Inflammatory macrophage treated with lipopolysaccharide for 4 hours (primary cell): Measurements from ENCODE around the gene C19orf25.

Source experiments
- DNase-seq: peaks from one replicate; pipeline ENCODE4 v3.0.0-alpha.2; 2020

The C19orf25 gene

DNA sequence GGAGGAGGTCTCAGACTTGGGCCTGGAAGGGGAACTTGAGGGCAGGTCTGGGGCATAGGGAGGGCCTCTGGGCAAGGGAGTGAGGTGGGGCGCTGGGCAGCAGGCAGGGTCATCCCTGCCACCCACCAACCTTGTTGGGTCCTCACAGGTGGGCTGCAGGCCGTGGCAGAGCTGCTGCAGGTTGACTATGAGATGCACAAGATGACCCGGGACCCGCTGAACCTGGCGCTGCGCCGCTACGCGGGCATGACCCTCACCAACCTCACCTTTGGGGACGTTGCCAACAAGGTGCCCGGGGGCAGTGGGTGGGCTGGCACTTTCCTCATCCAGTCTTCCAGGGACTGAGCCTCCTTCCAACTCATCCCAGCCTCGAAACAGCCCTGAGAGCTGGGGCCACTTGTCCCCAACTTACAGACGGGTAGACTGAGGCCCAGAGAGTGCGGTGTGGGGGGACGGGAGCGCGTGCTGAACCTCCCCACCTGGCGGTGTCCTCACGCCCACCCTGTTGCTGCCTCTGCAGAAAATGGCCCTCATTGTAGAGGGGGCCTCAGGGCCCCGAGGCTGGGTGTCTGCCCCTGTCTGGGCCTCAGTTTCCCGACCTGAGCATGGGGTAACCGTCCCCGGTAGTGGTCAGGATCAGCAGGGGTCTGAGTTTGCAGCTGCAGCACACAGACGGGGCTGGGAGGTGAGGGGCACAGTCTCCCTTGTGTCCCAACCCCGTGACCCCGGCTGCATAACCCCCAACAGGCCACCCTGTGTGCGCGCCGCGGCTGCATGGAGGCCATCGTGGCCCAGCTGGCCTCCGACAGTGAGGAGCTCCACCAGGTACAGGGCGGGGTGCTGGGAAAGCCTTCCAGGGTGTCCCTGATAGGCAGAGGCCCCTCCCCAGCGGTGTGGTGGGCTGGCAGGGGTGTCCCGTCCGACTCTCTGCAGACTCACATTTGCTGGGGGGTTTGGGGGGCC lies 18.7 kb downstream of the C19orf25 start:
- DNase-seq: no peak

DNA sequence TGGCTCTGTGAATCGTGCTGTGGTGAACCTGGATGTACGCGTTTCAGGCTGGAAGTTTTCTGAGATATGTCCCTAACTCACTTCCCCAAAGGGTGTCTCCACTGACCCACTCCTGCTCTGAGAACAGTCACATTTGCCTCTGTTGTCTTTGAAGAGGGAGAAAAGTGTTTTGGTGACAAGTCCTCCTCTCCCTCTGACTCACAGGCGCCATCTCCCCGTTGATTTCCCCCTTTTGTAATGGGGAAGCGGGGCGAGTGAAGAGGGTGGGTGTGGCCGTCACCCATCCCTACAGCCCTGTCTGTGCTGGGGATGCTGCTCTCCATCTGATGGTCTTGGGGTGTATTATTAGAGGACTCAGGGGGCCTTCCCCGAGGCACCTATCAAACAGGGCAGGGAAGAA lies 19.5 kb downstream of the C19orf25 start:
- DNase-seq: peak; percentile 76

DNA sequence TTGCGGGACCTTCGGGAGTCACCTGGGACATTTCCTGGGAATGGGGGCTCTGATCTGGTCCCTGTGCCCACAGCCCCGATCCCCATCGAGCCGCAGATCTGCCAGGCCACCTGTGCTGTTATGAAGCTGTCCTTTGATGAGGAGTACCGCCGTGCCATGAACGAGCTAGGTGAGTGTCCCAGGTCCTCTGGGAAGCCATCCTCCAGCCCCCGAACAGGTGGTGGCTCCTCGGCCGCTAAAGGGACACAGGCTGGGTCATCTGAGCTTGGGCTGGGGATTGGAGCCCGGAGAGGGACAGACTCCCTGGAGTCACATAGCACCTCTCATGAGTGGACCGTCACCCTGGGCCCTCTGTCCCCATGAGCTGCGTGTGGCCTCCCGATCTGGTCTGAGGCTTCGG lies 21.1 kb downstream of the C19orf25 start:
- DNase-seq: no peak

DNA sequence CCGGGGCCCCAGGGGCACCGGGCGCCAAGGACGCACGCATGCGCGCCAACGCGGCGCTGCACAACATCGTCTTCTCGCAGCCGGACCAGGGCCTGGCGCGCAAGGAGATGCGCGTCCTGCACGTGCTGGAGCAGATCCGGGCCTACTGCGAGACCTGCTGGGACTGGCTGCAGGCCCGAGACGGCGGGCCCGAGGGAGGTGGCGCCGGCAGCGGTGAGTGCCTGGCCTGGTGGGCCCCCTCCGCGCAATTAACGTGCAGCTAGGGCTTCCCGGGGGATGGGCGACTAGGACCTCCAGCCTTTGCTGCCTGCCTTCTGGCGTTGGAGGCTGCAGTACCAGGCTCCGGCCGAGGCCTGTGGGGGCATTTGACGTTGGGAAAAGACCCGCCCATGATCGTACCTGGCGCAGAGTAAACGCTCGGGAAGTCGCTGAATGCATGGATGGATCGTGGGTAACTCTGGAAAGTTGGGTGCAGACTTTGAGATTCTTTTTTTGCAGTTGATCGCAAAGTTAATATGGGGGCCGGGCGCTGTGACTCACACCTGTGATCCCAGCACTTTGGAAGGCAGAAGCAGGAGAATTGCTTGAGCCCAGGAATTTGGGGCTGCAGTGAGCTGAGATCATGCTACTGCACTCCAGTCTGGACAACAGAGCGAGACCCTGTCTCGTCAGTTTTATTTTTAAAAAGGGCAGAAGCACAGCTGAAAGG lies 21.8 kb downstream of the C19orf25 start:
- DNase-seq: no peak

DNA sequence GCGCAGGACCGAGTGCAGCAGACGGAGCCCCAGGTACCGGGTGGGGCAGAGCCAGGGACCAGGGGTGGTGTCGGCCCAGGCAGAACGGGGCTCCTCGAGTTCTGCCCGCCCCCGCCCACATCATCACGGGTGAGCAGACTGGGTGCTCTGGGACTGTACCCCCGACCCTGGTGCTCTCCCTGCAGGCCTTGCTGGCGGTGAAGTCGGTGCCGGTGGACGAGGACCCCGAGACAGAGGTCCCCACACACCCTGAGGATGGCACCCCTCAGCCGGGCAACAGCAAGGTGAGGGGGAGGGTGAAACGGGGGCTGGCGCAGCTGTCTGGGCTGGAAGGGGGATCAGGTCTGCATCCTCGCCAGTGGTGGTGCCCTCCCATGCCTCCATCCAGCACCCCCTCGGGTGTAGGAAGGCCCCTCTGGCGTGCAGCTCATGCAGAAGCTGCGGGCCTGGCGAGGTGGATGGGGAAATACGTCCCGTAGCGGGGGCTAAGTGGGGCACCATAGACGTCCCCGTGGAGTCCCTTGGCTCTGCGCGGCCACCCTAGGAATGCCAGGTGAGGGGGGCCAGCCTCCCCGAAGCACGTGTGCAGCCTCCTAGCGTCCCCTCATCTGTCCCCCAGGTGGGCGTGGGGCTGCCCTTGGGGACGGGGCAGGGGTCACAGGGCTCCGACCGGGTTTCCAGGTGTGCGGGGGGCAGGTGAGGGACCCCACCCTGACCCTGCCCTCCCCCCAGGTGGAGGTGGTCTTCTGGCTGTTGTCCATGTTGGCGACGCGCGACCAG lies 22.7 kb downstream of the C19orf25 start:
- no peak for DNase-seq

DNA sequence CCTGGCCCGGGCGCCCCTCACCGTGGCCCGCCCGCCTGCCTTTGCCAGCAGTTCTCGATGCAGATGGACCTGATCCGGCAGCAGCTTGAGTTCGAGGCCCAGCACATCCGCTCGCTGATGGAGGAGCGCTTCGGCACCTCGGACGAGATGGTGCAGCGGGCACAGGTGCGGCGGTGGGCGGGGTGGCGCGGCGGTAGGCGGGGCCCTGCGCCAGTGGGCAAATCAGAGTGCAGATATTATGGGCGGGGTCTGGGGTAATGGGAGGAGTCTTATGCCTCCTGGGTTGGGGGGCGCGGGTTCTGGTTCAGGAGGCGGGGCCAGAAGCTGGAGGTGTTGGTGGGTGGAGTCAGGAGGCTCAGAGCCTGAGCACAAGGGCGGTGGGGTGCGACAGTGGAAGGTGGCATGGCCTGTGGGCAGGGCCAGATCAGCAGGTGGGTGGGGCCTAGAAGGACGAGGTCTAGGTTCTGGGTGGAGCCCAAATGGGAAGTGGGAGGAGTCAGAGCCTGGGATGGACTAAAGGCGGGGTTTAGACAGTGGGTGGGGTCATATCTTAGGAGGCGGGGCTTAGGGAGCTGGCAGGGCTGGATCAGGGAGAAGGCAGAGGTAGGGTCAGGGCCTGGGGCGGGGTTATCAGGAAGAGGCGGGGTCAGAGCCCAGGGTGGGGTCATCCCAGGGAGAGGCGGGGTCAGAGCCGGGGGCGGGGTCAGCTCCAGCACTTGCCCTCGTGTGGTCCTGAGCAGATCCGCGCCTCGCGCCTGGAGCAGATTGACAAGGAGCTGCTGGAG lies 23.5 kb downstream of the C19orf25 start:
- DNase-seq: peak; percentile 72

DNA sequence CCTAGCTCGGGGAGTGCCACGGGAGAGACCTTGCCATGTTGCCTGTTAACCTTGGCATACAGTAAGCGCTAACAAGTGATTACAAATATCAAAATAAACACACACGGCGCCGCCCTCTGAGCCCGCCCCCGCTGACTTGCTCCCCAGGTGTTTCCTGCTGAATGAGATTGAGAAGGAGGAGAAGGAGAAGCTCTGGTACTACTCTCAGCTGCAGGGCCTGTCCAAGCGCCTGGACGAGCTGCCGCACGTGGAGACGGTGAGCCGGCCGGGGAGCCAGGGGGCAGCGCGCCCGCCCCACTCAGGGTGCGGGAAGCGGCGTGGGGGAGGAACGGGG lies 24.0 kb downstream of the C19orf25 start:
- DNase-seq: no peak

DNA sequence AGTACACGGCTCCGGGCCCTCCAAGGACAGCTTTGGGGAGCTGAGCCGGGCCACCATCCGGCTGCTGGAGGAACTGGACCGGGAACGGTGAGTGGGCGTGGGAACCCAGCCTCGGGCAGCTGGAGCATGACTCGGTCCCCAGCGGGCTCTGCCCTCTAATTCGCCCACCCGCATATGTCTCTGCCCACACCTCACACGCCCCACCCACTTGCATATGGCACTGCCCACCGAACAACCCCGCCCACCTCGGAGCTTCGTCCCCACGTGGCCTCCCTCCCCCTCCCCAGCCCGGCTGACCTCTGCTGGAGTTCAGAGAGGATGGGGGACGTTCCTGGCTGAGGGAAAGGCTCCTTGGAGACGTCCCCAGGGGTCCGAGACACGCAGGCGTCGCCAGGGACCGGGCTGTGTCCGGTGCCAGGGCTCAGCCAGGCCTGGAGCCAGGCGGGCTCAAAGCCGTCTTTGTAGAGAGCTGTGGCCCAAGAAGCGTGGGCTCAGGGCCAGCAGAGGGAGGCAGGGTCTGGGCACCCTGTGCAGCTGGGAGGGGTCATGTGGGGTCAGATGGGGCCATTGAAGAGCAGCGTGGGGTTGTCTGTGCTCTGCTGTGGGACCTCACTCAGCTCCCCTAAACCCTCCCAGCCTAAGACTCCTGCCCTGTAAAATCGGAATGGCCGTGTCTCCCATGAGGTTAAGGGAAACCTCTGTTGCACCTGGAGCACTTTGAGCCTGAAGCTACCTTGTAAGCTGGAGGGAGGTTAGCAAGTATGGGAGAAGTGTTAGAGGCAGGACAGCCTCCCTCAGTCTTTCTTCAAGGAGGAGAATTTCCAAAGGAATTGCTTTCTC lies 25.3 kb downstream of the C19orf25 start:
- peak; percentile 29 for DNase-seq

DNA sequence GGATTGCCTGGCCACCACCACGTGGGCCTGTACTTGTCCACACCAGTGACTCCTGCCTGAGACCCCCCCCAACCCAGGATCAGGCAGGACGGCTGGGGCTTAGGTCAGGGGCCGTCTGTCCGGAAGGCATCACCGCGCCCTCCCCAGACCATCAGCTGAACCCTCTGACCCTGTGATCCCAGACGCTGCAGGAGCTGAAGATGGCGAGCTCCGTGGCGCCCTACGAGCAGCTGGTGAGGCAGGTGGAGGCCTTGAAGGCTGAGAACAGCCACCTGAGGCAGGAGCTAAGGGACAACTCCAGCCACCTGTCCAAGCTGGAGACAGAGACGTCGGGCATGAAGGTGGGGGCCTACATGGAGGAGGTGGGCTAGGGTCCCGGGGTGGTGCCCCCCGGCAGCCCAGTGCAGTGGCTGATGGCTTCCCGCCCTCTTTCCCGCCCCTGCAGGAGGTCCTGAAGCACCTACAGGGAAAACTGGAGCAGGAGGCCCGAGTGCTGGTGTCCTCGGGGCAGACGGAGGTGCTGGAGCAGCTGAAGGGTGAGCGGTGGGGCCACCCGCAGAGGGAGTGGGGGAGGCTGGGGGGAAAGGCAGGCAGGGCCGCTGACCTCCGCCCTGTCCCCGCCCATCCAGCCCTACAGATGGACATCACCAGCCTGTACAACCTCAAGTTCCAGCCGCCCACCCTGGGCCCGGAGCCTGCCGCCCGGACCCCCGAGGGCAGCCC lies 26.1 kb downstream of the C19orf25 start:
- DNase-seq: no peak

DNA sequence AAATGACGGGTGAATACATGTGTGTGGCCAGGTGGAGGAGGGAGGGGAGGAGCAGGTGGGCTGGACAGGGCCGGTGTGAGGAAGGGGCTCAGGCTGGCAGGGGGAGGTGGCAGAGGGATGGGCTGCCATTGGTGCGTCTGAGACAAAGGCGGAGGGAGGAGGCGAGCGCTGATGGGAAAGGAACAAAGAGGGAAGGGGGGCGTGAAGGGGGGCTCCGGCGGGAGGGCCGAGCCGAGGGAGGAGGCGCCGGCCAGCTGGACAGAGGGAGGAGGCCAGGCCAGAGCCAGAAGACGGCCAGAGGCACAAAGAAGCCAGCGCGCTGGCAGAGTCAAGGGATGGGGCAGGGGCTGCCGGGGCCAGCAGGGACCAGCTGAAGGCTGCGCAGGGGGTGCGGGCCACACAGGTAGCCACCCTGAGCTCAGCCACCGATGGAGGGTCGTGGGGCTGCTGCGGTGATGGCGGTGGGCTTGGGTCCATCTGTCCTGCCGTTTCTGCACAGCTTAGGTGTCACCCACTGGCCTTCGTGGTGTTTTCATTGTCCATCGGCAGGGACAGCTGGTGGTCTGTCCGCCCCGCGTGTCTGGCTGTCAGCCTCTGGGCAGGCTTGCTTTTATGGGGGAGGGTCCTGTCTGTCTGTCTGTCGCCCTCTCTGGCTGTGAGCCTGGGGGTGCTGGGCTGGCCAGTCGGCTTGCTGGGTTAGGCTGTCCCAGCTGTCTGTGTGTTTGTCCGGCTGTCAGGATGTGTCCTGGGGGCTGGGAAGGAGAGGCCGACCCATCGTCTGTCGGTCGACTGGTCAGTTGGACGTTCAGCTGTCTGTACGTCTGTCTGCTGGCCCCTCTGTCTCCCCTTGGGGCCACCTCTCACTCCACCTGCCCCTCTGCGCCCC lies 26.9 kb downstream of the C19orf25 start:
- no peak for DNase-seq

DNA sequence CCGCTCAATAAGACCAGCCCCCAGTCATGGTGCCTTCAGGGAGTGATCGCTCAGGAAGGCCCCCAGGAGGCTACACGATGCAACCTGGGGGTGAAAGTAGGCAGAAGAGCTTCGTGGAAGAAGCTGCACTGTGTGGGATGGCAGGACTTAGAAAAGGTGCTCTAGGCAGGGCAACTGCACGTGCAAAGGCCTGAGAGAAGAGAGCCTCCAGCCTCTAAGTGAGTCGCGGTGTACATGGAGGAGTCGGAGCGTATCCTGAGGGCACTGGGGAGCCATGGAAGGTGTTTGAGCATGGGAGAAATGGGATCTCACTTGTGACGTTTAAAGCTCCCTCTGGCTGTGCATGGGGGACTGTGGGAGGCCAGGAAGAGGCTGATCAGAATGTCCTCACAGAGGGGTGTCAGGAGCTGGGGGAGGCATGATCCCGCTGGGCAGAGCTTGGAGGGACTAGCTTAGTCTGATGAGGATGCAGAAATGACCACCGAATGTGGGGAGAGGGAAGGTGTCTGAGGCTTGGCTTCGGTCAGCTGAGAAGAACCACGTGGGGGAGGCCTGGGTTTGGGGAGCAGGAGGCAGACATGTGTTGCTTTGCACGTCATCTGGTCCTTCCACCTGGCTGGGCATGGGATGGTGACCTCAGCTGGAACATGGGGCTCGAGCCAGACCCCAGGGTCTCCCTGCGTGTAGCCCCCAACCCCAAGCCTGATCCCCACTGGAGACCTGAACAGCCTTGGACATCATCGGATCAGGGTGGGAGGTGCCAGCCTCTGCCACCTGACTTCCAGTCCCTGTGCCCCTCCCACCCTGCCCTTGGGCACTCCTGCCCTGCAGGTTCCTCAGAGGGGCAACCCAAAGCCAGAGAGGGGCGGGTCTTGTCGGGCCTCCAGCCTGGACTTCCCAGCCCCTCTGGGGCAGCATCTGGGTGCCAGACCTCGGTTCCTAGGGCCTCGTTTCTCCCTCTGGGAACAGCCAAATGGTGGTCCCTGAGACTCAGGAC lies 28.0 kb downstream of the C19orf25 start:
- DNase-seq: no peak

DNA sequence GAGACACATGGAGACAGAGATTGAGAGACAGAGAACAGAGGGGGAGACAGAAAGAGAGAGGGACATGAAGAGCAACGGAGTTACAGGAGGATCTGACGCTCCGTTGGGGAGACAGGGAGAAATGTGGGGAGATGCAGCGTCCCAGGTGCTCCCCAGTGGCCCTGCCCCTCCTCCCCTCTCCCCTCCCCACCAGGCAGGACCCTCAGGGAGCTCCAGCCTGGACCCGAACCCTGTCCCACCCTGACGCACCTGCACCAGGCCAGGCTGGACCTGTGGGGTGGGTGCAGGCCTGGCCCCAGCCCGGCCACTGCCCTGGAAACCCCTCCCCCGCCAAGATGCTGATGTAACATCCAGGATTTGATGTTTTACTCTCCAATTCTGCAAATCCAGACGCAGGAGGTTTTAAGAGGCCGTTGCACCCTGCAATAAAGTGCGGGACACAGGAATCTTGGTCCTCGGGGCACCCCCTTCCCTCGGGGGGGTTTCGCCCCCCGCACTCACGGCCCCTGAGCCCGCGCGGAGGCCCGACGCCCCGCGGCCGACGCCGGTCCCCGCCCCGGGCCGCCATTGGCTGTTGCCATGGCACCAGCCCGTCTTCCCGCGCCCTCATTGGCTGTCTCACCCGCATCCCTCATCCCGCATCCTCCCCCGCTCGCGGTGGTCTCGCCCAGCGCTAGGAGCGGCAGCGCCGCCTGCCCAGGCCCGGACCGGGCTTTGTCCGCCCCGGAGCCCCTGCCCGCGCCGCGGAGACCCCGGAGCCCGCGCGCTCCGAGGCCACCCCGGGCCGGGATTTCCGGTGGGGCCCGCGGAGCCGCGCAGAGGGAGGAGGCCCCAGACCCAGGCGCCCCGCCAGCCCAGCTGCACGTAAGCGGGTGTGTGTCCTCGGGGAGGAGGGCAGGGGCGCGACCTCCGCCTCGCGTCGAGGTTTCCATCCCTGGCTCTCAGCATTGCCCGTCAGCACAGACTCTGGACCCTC lies 29.3 kb downstream of the C19orf25 start, which contains the start of gene APC2:
TSS of gene APC2 (plus strand) at position 655 of the 976 bp plus-strand sequence. CDS start 2,881 bp downstream, outside the sequence.
- DNase-seq: no peak

DNA sequence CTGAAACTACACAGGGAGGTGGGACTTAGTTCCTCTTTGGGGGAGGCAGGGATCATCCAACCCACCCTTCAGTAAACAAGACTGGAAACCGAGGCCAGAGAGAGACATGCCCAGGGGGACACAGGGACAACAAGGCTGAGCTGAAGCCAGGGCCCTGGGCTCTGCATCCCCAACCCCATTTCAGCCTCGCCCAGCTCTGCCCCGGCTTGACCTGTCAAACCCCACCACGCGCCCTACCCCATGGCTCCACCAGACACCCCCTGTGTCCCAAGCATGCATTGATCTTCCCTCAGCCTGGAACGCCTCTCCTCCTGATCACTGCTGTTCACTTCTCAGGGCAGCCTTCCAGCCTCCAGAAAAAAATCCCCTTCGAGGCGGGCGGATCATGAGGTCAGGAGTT lies 31.1 kb downstream of the C19orf25 start:
- no peak for DNase-seq

DNA sequence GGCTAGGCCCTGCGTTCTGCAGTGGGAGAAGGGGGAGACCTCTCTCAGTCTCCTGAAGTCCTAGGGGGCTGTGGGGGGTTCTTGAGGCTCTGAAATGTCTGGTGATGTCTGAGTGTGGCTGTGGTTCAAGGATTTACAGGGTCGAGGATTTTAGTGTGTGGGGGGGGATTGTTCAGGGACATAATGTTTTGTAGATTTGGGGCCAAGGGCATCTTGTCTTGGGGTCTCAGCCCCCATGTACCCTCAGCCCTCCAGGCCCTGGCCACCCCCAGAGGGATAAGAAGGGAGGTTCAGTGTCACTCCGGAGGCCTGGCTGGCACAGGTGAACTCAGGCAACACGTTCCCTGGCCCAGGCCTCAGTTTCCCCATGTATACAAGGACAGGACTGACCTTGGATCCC lies 31.5 kb downstream of the C19orf25 start:
- DNase-seq: no peak

DNA sequence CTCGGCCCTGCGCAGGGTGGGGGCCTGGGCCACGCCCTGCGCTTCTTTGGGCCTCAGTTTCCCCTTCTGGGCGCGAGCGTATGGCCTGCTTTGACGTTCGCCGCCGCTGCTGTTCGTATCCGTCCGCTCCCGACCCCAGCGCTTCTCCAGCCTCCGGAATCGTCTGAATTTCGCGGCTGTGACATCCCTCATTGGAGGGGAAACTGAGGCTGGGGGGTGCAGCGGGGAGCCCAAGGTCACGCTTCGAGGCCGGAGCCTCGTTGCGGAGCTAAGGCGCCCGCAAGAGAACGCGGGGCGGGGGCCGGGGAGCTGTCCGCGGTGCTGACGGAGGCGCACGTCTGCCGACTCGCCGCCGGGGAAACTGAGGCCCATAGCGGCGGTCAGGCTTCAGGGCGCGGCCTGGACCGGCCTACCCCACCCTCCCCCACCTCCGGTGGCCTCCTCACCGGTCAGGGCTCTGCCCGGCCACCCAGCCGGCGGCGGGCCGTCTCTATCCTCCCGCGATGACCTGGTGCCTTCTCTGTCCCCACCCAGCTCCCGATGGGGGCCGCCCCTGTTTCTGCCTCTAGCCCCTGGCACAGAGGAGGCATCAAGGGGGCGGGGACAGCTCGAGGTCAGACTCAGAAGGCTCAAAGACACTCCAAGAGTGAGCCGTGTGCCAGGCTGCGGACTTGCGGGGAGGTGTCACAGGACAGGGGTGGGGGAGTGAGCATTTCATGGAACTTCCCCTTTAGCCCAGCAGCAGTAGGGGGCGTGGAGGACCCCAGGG lies 32.1 kb downstream of the C19orf25 start:
- DNase-seq: no peak
